Measurements from ENCODE around the gene RFPL3.

DNA sequence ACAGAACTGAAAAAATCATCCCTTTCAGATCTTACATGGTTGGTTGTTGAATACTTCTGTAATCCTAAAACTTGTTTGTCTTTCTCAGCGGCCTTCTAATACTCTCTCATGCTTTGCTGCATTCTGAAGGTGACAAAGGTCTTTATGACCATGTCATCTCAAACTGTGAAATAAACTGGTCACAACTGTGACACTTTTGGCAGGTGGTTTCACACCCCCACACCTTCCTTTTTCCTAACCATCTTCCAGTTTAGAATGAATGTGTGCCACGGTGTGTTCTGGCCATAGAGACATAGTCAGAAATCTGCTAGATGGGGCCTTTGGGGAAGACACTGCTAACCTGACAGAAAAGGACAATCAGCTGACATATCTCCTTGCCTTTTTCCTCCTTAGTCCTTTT lies 14.7 kb upstream of the RFPL3 start:
- TF ChIP-seq, protein P1, sequence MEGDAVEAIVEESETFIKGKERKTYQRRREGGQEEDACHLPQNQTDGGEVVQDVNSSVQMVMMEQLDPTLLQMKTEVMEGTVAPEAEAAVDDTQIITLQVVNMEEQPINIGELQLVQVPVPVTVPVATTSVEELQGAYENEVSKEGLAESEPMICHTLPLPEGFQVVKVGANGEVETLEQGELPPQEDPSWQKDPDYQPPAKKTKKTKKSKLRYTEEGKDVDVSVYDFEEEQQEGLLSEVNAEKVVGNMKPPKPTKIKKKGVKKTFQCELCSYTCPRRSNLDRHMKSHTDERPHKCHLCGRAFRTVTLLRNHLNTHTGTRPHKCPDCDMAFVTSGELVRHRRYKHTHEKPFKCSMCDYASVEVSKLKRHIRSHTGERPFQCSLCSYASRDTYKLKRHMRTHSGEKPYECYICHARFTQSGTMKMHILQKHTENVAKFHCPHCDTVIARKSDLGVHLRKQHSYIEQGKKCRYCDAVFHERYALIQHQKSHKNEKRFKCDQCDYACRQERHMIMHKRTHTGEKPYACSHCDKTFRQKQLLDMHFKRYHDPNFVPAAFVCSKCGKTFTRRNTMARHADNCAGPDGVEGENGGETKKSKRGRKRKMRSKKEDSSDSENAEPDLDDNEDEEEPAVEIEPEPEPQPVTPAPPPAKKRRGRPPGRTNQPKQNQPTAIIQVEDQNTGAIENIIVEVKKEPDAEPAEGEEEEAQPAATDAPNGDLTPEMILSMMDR (IDR thresholded peaks at IDR 0.05) = no peak
- no peak for TF ChIP-seq BHLHE40 (IDR thresholded peaks at IDR 0.05; ENCODE audit: low read depth, low read length)
- TF ChIP-seq, protein P2, sequence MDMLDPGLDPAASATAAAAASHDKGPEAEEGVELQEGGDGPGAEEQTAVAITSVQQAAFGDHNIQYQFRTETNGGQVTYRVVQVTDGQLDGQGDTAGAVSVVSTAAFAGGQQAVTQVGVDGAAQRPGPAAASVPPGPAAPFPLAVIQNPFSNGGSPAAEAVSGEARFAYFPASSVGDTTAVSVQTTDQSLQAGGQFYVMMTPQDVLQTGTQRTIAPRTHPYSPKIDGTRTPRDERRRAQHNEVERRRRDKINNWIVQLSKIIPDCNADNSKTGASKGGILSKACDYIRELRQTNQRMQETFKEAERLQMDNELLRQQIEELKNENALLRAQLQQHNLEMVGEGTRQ (IDR thresholded peaks at IDR 0.05) = no peak
- TF ChIP-seq, protein P3, sequence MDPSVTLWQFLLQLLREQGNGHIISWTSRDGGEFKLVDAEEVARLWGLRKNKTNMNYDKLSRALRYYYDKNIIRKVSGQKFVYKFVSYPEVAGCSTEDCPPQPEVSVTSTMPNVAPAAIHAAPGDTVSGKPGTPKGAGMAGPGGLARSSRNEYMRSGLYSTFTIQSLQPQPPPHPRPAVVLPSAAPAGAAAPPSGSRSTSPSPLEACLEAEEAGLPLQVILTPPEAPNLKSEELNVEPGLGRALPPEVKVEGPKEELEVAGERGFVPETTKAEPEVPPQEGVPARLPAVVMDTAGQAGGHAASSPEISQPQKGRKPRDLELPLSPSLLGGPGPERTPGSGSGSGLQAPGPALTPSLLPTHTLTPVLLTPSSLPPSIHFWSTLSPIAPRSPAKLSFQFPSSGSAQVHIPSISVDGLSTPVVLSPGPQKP (IDR thresholded peaks at IDR 0.05; ENCODE audit: low read depth, low read length) = no peak
- no peak for TF ChIP-seq RAD21 (conservative IDR thresholded peaks at IDR 0.05 in 1 of 2, IDR thresholded peaks at IDR 0.05 in 1 of 2)
- no peak for TF ChIP-seq EP300 (IDR thresholded peaks at IDR 0.05)
- TF ChIP-seq POLR2A (IDR thresholded peaks at IDR 0.05; ENCODE audit: low read length) = no peak
- no peak for TF ChIP-seq JUNB (IDR thresholded peaks at IDR 0.05)
- no peak for TF ChIP-seq RFX5 (IDR thresholded peaks at IDR 0.05)
- TF ChIP-seq JUN (IDR thresholded peaks at IDR 0.05) = no peak
- TF ChIP-seq, protein P4, sequence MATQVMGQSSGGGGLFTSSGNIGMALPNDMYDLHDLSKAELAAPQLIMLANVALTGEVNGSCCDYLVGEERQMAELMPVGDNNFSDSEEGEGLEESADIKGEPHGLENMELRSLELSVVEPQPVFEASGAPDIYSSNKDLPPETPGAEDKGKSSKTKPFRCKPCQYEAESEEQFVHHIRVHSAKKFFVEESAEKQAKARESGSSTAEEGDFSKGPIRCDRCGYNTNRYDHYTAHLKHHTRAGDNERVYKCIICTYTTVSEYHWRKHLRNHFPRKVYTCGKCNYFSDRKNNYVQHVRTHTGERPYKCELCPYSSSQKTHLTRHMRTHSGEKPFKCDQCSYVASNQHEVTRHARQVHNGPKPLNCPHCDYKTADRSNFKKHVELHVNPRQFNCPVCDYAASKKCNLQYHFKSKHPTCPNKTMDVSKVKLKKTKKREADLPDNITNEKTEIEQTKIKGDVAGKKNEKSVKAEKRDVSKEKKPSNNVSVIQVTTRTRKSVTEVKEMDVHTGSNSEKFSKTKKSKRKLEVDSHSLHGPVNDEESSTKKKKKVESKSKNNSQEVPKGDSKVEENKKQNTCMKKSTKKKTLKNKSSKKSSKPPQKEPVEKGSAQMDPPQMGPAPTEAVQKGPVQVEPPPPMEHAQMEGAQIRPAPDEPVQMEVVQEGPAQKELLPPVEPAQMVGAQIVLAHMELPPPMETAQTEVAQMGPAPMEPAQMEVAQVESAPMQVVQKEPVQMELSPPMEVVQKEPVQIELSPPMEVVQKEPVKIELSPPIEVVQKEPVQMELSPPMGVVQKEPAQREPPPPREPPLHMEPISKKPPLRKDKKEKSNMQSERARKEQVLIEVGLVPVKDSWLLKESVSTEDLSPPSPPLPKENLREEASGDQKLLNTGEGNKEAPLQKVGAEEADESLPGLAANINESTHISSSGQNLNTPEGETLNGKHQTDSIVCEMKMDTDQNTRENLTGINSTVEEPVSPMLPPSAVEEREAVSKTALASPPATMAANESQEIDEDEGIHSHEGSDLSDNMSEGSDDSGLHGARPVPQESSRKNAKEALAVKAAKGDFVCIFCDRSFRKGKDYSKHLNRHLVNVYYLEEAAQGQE (IDR thresholded peaks at IDR 0.05) = no peak
- no peak for TF ChIP-seq RCOR1 (IDR thresholded peaks at IDR 0.05; ENCODE audit: low read depth, low read length)
- TF ChIP-seq MAZ (IDR thresholded peaks at IDR 0.05; ENCODE audit: borderline replicate concordance, low read depth, low read length) = no peak
- TF ChIP-seq SMC3 (IDR thresholded peaks at IDR 0.05) = no peak
